SK-N-SH (cell line): ENCODE results near the gene FRAS1. TPM values are rescaled to one million over a fixed set of nuclear protein-coding genes. Genes with fewer than 3 reads are reported as not detected.

Source experiments
- CTCF ChIA-PET: fragments of 300-600, 350-600 bp; formaldehyde crosslinking; extraction: SDS; loops from one replicate; lab custom pipeline; 2021; lab: Yijun Ruan, JAX
- POLR2A ChIA-PET: fragments of 350-600 bp; sonication (Branson Sonifier 250); formaldehyde crosslinking; extraction: SDS; loops from one replicate; lab custom pipeline; 2020; ENCODE audit warnings: antibody characterized with exemption, inconsistent platforms; lab: Yijun Ruan, JAX
- DNase-seq: peaks from one replicate; pipeline ENCODE4 v3.0.0; 2012
- H2AFZ ChIP-seq: fragments of 200-600 bp; sonication (generic); 2 replicates; pipeline ENCODE4 v1.8.1; 2016; ENCODE audit warnings: antibody characterized with exemption, mild to moderate bottlenecking, low read depth
- H3F3A ChIP-seq: fragments of 200-600 bp; sonication (generic); replicated peaks from 2 replicates; pipeline ENCODE3; 2016; ENCODE audit warnings: antibody characterized with exemption, mild to moderate bottlenecking; ENCODE audit not compliant: insufficient read depth
- H3K27ac ChIP-seq, 2 experiments: fragments of 200-500 bp in 1 of 2; fragments of 200-600 bp in 1 of 2; sonication (Bioruptor generic) in 1 of 2; sonication (generic), shearing (Covaris generic) in 1 of 2; 2 replicates each; pipeline versions ENCODE4 v1.5.1 to v1.6.1; 2014 to 2016; ENCODE audit warnings: low read depth in 2 of 2, inconsistent platforms in 1 of 2, low read length in 1 of 2, mild to moderate bottlenecking in 1 of 2, mixed read lengths in 1 of 2
- H3K27me3 ChIP-seq: fragments of 200-600 bp; sonication (generic), shearing (Covaris generic); 2 replicates; pipeline ENCODE4 v1.6.1; 2016; ENCODE audit warnings: mixed run types; ENCODE audit not compliant: insufficient read depth
- H3K36me3 ChIP-seq, 2 experiments: fragments of 200-500 bp in 1 of 2; fragments of 200-600 bp in 1 of 2; sonication (Bioruptor generic) in 1 of 2; sonication (generic) in 1 of 2; replicated peaks in 1 of 2; 2 replicates each; pipeline versions ENCODE3 to v1.5.1; 2014 to 2016; ENCODE audit warnings: low read length in 1 of 2, mild to moderate bottlenecking in 1 of 2; ENCODE audit not compliant: insufficient read depth in 2 of 2, control insufficient read depth in 1 of 2
- H3K4me1 ChIP-seq, 2 experiments: fragments of 200-500 bp in 1 of 2; fragments of 200-600 bp in 1 of 2; sonication (Bioruptor generic) in 1 of 2; sonication (generic), shearing (Covaris generic) in 1 of 2; 2 replicates each; pipeline versions ENCODE4 v1.5.1 to v1.6.1; 2014 to 2016; ENCODE audit warnings: low read depth in 1 of 2, low read length in 1 of 2, mixed run types in 1 of 2; ENCODE audit not compliant: insufficient read depth in 2 of 2, control insufficient read depth in 1 of 2
- H3K4me2 ChIP-seq: fragments of 200-600 bp; sonication (generic), shearing (Covaris generic); 2 replicates; pipeline ENCODE4 v1.6.1; 2017; ENCODE audit warnings: mixed run types
- H3K4me3 ChIP-seq, 2 experiments: fragments of 200-500 bp in 1 of 2; fragments of 200-600 bp in 1 of 2; sonication (Bioruptor generic) in 1 of 2; sonication (generic), shearing (Covaris generic) in 1 of 2; 2 replicates each; pipeline versions ENCODE4 v1.5.1 to v1.8.1; 2014 to 2016; ENCODE audit warnings: low read depth in 2 of 2, inconsistent platforms in 1 of 2, low read length in 1 of 2, mild to moderate bottlenecking in 1 of 2, mixed read lengths in 1 of 2, moderate library complexity in 1 of 2
- H3K79me2 ChIP-seq: fragments of 200-600 bp; sonication (generic); 2 replicates; pipeline ENCODE4 v1.8.1; 2017; ENCODE audit warnings: mild to moderate bottlenecking; ENCODE audit not compliant: insufficient read depth
- H3K9ac ChIP-seq: fragments of 200-600 bp; sonication (generic); 2 replicates; pipeline ENCODE4 v1.6.1; 2017; ENCODE audit warnings: mixed run types
- H3K9me2 ChIP-seq: fragments of 200-600 bp; sonication (generic); 2 replicates; pipeline ENCODE4 v1.6.1; 2017; ENCODE audit warnings: mixed run types
- H3K9me3 ChIP-seq: fragments of 200-600 bp; sonication (generic); 2 replicates; pipeline ENCODE4 v1.6.1; 2017; ENCODE audit warnings: mixed run types, mild to moderate bottlenecking, moderate library complexity
- H4K20me1 ChIP-seq: fragments of 200-600 bp; sonication (generic); 2 replicates; pipeline ENCODE4 v1.6.1; 2017; ENCODE audit warnings: mild to moderate bottlenecking, mixed run types; ENCODE audit not compliant: insufficient read depth
- CHD2 ChIP-seq: fragments of 150-350 bp; IDR thresholded peaks from 2 replicates; pipeline ENCODE4 v1.6.1; 2018; ENCODE audit warnings: low read length; ENCODE audit not compliant: partially characterized antibody
- EP300 ChIP-seq, 2 experiments: IDR thresholded peaks; 2 replicates each; pipeline versions ENCODE4 v1.4.0 to v1.6.1; 2012; ENCODE audit warnings: borderline replicate concordance in 1 of 2, low read depth in 1 of 2, low read length in 1 of 2
- EZH2phosphoT487 ChIP-seq: fragments of 200-600 bp; sonication (generic); IDR thresholded peaks from 2 replicates; pipeline ENCODE4 v1.6.1; 2017; ENCODE audit warnings: low read depth, mixed run types, mild to moderate bottlenecking, antibody characterized with exemption, moderate library complexity, borderline replicate concordance
- JUND ChIP-seq: IDR thresholded peaks from 2 replicates; pipeline ENCODE4 v1.4.0; 2012
- MEF2A ChIP-seq: IDR thresholded peaks from 2 replicates; pipeline ENCODE4 v1.4.0; 2012; ENCODE audit warnings: low read depth, borderline replicate concordance
- NFIC ChIP-seq: IDR thresholded peaks from 2 replicates; pipeline ENCODE4 v1.4.0; 2012; ENCODE audit warnings: borderline replicate concordance
- RAD21 ChIP-seq: IDR thresholded peaks from 2 replicates; pipeline ENCODE4 v1.6.1; 2012; ENCODE audit warnings: mild to moderate bottlenecking, low read length
- SIN3A ChIP-seq: IDR thresholded peaks from 2 replicates; pipeline ENCODE4 v1.6.1; 2012; ENCODE audit warnings: low read depth, mild to moderate bottlenecking, low read length, moderate library complexity, borderline replicate concordance
- WGBS: methylation state at CpG from one replicate; pipeline ENCODE4 v1.1.6; 2017; ENCODE audit warnings: low lambda C conversion rate; 5-methylcytosine and 5-hydroxymethylcytosine counted together
- polyA plus RNA-seq, 3 experiments: library from polyadenylated mRNA; depleted of rRNA; stranded (reverse); fragments of >200 nt; gene quantifications; 2 replicates each; pipeline ENCODE4 v1.2.3, GENCODE V29; 2012
- TF ChIP-seq, protein P1 (sequence below): fragments of 150-350 bp; IDR thresholded peaks from 2 replicates; pipeline ENCODE4 v1.6.1; 2016; ENCODE audit warnings: mild to moderate bottlenecking, low read depth, low read length
- TF ChIP-seq, protein P2 (sequence below): IDR thresholded peaks from 2 replicates; pipeline ENCODE4 v1.4.0; 2012; ENCODE audit warnings: low read depth, borderline replicate concordance
- TF ChIP-seq, protein P3 (sequence below): IDR thresholded peaks from 2 replicates; pipeline ENCODE4 v1.4.0; 2012; ENCODE audit warnings: low read depth, borderline replicate concordance
- TF ChIP-seq, protein P4 (sequence below): IDR thresholded peaks from 2 replicates; pipeline ENCODE4 v1.6.1; 2012; ENCODE audit warnings: mild to moderate bottlenecking, low read depth, low read length, moderate library complexity

FRAS1 gene
- polyA plus RNA-seq, 1 of the 3 experiments (the other 2 are of a cell fraction), result 8.3 TPM

DNA sequence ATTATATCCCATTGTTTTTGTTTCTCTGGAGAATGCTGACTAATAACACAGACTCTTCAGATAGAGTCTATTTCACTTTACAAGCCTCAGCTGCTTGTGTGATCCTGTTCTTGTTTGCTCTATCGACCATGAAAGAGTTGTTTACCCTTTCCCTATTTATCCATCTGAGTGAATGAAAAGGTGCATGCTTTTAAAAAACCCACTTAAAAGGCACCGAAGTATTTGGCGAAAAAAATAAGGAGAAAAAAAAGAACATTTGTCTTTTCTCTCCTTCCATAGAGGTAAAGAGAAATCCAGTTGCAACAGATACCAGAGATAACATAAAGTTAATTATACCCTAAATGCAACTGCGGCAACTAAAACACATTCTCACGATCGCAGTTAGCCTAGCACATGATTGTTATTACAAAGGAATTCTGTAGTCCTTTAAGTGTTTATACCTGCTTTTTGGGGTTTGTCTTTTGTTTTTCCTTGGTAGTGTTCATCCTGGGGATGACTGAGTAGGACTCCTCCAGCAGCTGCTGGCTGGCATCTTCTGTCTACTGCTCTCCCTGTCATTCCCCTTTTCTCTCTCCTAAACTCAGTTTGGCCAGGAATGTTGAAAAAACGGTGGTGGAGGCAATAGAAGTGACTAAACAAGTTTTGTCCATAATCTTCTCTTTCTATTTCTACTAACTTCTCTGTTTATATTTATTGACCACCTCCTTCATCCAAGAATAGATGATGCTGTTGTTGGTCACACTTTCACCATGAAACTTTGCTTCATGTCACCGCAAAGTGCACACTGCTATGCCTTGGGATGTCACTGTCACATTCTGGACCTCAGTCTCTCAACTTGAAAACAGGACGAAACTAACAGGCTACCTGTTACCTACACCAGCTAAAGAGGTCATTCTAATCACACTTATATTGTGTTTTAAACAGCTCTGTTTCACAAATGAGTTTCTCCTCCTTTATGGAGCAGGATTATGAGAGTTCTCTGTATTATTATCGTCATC, 41.9 kb upstream of the FRAS1 start:
- TF ChIP-seq, protein P1, sequence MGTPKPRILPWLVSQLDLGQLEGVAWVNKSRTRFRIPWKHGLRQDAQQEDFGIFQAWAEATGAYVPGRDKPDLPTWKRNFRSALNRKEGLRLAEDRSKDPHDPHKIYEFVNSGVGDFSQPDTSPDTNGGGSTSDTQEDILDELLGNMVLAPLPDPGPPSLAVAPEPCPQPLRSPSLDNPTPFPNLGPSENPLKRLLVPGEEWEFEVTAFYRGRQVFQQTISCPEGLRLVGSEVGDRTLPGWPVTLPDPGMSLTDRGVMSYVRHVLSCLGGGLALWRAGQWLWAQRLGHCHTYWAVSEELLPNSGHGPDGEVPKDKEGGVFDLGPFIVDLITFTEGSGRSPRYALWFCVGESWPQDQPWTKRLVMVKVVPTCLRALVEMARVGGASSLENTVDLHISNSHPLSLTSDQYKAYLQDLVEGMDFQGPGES, result no peak
- TF ChIP-seq EZH2phosphoT487 (no peak), NFIC (no peak), JUND (no peak), CHD2 (no peak), RAD21 (no peak), EP300 (IDR thresholded peaks at IDR 0.05; ENCODE audit: borderline replicate concordance in 1 of 2, low read depth in 1 of 2, low read length in 1 of 2) (no peak), SIN3A (no peak), MEF2A (no peak)
- TF ChIP-seq, protein P2, sequence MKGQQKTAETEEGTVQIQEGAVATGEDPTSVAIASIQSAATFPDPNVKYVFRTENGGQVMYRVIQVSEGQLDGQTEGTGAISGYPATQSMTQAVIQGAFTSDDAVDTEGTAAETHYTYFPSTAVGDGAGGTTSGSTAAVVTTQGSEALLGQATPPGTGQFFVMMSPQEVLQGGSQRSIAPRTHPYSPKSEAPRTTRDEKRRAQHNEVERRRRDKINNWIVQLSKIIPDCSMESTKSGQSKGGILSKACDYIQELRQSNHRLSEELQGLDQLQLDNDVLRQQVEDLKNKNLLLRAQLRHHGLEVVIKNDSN, result no peak
- TF ChIP-seq, protein P3, sequence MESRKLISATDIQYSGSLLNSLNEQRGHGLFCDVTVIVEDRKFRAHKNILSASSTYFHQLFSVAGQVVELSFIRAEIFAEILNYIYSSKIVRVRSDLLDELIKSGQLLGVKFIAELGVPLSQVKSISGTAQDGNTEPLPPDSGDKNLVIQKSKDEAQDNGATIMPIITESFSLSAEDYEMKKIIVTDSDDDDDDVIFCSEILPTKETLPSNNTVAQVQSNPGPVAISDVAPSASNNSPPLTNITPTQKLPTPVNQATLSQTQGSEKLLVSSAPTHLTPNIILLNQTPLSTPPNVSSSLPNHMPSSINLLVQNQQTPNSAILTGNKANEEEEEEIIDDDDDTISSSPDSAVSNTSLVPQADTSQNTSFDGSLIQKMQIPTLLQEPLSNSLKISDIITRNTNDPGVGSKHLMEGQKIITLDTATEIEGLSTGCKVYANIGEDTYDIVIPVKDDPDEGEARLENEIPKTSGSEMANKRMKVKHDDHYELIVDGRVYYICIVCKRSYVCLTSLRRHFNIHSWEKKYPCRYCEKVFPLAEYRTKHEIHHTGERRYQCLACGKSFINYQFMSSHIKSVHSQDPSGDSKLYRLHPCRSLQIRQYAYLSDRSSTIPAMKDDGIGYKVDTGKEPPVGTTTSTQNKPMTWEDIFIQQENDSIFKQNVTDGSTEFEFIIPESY, result no peak
- TF ChIP-seq, protein P4, sequence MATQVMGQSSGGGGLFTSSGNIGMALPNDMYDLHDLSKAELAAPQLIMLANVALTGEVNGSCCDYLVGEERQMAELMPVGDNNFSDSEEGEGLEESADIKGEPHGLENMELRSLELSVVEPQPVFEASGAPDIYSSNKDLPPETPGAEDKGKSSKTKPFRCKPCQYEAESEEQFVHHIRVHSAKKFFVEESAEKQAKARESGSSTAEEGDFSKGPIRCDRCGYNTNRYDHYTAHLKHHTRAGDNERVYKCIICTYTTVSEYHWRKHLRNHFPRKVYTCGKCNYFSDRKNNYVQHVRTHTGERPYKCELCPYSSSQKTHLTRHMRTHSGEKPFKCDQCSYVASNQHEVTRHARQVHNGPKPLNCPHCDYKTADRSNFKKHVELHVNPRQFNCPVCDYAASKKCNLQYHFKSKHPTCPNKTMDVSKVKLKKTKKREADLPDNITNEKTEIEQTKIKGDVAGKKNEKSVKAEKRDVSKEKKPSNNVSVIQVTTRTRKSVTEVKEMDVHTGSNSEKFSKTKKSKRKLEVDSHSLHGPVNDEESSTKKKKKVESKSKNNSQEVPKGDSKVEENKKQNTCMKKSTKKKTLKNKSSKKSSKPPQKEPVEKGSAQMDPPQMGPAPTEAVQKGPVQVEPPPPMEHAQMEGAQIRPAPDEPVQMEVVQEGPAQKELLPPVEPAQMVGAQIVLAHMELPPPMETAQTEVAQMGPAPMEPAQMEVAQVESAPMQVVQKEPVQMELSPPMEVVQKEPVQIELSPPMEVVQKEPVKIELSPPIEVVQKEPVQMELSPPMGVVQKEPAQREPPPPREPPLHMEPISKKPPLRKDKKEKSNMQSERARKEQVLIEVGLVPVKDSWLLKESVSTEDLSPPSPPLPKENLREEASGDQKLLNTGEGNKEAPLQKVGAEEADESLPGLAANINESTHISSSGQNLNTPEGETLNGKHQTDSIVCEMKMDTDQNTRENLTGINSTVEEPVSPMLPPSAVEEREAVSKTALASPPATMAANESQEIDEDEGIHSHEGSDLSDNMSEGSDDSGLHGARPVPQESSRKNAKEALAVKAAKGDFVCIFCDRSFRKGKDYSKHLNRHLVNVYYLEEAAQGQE, result no peak
- H3K27ac ChIP-seq, result no peak overlapping the region
- POLR2A ChIA-PET, result no interaction called here
- no peaks in the 10 kb centered on the region; a peak in 1 of 4 replicates for H3K4me1 ChIP-seq
- H2AFZ ChIP-seq, result no peak overlapping the region
- H3F3A ChIP-seq, result no peaks in the 10 kb centered on the region
- H3K4me3 ChIP-seq, result no peak overlapping the region
- CTCF ChIA-PET, result no interaction called here
- H3K4me2 ChIP-seq, result no peak overlapping the region
- no peaks in the 10 kb centered on the region for H3K27me3 ChIP-seq
- WGBS, result 74% methylated on average over 10 of the region's 10 CpGs
- no peaks in the 10 kb centered on the region for H3K9me3 ChIP-seq
- H3K9ac ChIP-seq, result no peak overlapping the region
- DNase-seq, result no peak
- H3K9me2 ChIP-seq, result no peaks in the 10 kb centered on the region
- H3K79me2 ChIP-seq, result no peaks in the 10 kb centered on the region
- H4K20me1 ChIP-seq, result no peaks in the 10 kb centered on the region
- H3K36me3 ChIP-seq, result no peaks in the 10 kb centered on the region
